Ovary (tissue), 9 donors: ENCODE results near the gene GTF2IRD2. TPM values are rescaled to one million over a fixed set of nuclear protein-coding genes. Genes with fewer than 3 reads are reported as not detected.
A peak's percentile ranks its signal among the peaks of the same experiment; 100 is the strongest.
"Not testable (repeated sequence)": the region's sequence is repeated elsewhere in the genome, so short reads cannot be mapped to it uniquely, and the experiment has no call there.

Experiments used
- DNase-seq, 5 donors: peaks; one replicate each; pipeline ENCODE4 v3.0.0-alpha.2; 2019 to 2020
- H3K27ac ChIP-seq, 2 donors: fragments of 200-600 bp; one replicate each; pipeline versions ENCODE4 v1.5.1 to v1.8.0; 2019 to 2022
- H3K27me3 ChIP-seq: fragments of 200-600 bp; one replicate; pipeline ENCODE4 v1.8.0; 2022
- H3K36me3 ChIP-seq: fragments of 200-600 bp; sonication (generic); one replicate; pipeline ENCODE4 v1.5.1; 2019
- H3K4me1 ChIP-seq: one replicate; pipeline ENCODE4 v1.8.1; 2013; ENCODE audit warnings: mild to moderate bottlenecking, moderate library complexity; ENCODE audit not compliant: insufficient read depth
- H3K4me3 ChIP-seq: fragments of 200-600 bp; sonication (generic); one replicate; pipeline ENCODE4 v1.5.1; 2017
- H3K9me3 ChIP-seq, 2 donors: fragments of 200-600 bp in 1 of 2; sonication (generic) in 1 of 2; one replicate each; pipeline versions ENCODE4 v1.5.1 to v1.8.1; 2013 to 2019; ENCODE audit warnings: mild to moderate bottlenecking in 1 of 2, moderate library complexity in 1 of 2
- WGBS, 3 donors: extraction: QIAGEN DNeasy Blood & Tissue Kit in 1 of 3; methylation state at CpG; one replicate each; pipeline versions ENCODE4 v1.1.5 to v1.1.7; 2013 to 2017; 5-methylcytosine and 5-hydroxymethylcytosine counted together
- intact Hi-C, 4 donors: fragments of 100-400 bp; cut with DNase I; formaldehyde crosslinking; loops; one replicate each; pipeline versions ENCODE4 v1.11.0 to v1.15.1; 2022 to 2023
- polyA plus RNA-seq, 2 donors: library from polyadenylated mRNA; stranded (reverse); fragments of 200-250 nt in 1 of 2; fragments of 350-450 nt in 1 of 2; fragmentation: Illumina TruSeq in 1 of 2; extraction: RNeasy Lipid Tissue Mini Kit (QIAGEN cat#74804) in 1 of 2; gene quantifications; one replicate each; pipeline ENCODE4 v1.2.3, GENCODE V29; 2013 to 2014
- total RNA-seq, 7 donors: library from RNA; depleted of rRNA in 2 of 7; stranded (reverse); fragments of >200 nt in 2 of 7; fragmentation: NEBNext Ultra II Directional in 3 of 7; extraction: Animal tissue kit (Norgen Biotek cat#: 25700) in 3 of 7; gene quantifications; one replicate each; pipeline versions ENCODE4 v1.1.0 to v1.2.4, GENCODE V29; 2016 to 2023
- donor health status: DM: no; HTN: no; CAD: no; lungs with moderate emphysema.
- donor health status: DM: no; HTN: no; CAD: no.
- donor health status: Bipolar disorder and iron deficiency.
- donor health status: DM: yes; HTN: yes; CAD: no.
- donor health status: DM: no; HTN: no; CAD: no.
- donor health status: DM: yes; HTN: yes; CAD: no.

GTF2IRD2 gene
- total and polyA plus RNA-seq, 9 donors = 16.3 to 46.7 (median 23.9) TPM

DNA sequence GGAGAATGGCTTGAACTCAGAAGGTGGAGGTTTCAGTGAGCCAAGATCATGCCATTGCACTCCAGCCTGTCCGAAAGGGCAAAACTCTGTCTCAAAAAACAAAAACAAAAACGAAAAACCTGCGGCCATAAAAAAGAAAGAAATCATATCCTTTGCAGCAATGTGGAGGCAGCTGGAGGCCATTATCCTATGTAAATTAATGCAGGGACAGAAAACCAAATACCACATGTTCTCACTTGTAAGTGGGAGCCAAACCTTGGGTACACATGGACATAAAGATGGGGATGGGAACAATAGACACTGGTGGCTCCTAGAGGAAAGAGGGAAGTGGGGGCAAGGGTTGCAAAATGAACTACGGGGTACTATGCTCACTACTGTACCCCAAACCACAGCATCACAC lies 21.0 kb downstream of the GTF2IRD2 start:
- H3K27ac ChIP-seq, DNase-seq, H3K4me1 ChIP-seq, H3K27me3 ChIP-seq, intact Hi-C loops, H3K36me3 ChIP-seq, H3K9me3 ChIP-seq, H3K4me3 ChIP-seq: not testable (repeated sequence)
- WGBS, 3 donors = 20 to 41% methylated on average over 1 to 3 of the region's 4 CpGs; no CpG with 5 or more reads in 1 of the 3 donors

DNA sequence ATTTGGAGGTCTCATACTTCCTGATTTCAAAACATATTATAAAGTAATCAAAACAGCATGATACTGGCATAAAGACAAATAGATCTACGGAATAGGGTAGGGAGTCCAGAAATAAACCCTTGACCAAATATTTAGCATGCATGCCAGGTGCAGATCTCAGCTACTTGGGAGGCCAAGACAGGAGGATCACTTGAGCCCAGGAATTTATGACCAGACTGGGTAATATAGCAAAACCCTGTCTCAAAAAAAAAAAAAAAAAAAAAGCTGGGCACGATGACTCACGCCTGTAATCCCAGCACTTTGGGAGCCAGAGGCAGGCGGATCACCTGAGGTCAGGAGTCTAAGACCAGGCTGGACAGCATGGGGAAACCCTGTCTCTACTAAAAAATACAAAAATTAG lies 21.4 kb downstream of the GTF2IRD2 start:
- H3K27ac ChIP-seq, H3K27me3 ChIP-seq, H3K36me3 ChIP-seq, DNase-seq, intact Hi-C loops, H3K9me3 ChIP-seq, H3K4me3 ChIP-seq, H3K4me1 ChIP-seq: not testable (repeated sequence)
- 33 to 63% (median 33%) methylated on average over 1 to 3 of the region's 4 CpGs for WGBS, 3 donors

DNA sequence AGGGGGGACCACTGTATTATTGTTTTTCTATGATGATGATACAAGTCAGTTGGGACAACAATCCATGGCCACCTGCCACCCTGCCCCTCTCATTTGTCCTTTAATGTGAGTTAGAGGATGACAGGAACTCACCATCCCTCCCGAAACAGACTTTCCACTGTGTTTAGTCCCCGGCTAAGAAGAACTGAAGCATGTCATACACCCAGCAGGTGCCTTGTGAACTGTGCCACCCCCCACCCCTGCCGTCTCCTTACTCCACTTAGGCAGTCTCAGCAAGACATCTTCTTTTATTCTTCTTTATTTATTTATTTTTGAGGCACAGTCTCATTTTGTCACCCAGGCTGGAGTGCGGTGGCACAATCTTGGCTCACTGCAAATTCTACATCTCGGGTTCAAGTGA lies 30.1 kb downstream of the GTF2IRD2 start:
- H3K27ac ChIP-seq, H3K9me3 ChIP-seq, H3K4me1 ChIP-seq, DNase-seq, H3K4me3 ChIP-seq, H3K36me3 ChIP-seq, H3K27me3 ChIP-seq, intact Hi-C loops: not testable (repeated sequence)
- no CpG with 5 or more reads among the region's 5 CpGs for WGBS, 3 donors

DNA sequence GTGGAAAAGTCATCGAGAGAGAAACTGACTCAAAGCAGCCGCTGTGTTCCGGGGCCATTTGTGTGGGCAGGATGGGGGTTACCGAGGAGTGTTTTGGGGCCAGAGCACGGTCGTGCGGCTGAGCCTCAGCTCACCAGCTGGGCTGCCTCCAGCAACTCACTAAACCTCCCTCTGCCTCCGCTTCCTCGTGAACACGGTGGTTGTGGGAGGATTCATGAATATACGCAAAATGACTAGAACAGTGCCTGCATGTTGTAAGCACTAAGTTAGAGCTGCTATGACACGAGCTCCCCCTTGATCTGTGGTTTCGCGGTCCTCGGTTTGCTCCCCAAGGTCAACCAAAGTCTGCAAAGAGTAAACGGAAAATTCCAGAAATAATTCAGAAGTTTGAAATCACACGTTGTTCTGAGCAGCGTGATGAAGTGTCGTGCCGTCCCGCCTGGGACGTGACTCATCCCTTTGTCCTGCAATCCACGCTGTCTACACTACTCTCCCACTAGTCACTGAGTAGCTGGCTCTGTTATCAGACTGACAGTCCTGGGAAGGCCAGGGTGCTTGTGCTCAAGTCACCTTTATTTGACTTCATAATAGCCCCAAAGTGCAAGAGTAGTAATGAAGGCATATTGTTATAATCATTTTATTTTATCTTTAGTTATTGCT lies 31.1 kb downstream of the GTF2IRD2 start:
- H3K9me3 ChIP-seq, DNase-seq, H3K4me1 ChIP-seq, H3K27me3 ChIP-seq, H3K4me3 ChIP-seq, intact Hi-C loops, H3K27ac ChIP-seq, H3K36me3 ChIP-seq: not testable (repeated sequence)
- WGBS, 3 donors = no CpG with 5 or more reads among the region's 23 CpGs

DNA sequence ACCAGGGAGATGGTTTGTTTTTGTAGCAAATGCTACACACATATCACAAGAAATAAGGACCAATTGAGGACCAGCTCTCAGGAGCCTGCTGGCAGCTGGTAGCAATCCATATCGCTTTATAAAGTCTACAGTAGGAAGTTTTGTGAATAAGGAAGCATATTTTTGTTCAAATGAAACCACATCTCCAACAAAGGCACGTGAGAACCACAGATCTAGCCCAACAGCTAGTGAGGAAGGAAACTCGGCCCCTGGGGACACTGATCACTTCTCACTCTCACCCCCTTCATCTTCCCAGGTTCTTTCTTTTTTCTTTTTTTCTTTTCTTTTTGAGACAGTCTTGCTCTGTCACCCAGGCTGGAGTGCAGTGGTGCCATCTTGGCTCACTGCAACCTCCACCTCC lies 35.5 kb downstream of the GTF2IRD2 start:
- H3K9me3 ChIP-seq, H3K36me3 ChIP-seq, H3K27ac ChIP-seq, H3K4me1 ChIP-seq, H3K4me3 ChIP-seq, intact Hi-C loops, DNase-seq, H3K27me3 ChIP-seq: not testable (repeated sequence)
- no CpG with 5 or more reads among the region's 3 CpGs for WGBS, 3 donors

DNA sequence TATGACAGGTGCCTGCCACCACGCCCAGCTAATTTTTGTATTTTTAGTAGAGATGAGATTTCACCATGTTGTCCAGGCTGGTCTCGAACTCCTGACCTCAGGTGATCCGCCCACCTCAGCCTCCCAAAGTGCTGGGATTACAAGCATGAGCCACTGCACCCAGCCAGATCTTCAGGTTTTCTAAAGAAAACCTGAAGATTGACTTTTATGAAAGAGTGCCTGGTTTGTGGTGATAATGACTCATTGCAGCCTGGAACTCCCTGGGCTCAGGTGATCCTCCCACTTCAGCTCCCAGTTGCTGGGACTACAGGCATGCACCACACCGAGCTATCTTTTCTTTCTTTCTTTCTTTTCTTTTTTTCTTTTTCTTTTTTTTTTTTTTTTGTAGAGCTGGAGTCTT lies 52.8 kb downstream of the GTF2IRD2 start:
- WGBS, 3 donors = 80 to 100% (median 92%) methylated on average over 1 of the region's 4 CpGs
- intact Hi-C loops = not testable (repeated sequence)

DNA sequence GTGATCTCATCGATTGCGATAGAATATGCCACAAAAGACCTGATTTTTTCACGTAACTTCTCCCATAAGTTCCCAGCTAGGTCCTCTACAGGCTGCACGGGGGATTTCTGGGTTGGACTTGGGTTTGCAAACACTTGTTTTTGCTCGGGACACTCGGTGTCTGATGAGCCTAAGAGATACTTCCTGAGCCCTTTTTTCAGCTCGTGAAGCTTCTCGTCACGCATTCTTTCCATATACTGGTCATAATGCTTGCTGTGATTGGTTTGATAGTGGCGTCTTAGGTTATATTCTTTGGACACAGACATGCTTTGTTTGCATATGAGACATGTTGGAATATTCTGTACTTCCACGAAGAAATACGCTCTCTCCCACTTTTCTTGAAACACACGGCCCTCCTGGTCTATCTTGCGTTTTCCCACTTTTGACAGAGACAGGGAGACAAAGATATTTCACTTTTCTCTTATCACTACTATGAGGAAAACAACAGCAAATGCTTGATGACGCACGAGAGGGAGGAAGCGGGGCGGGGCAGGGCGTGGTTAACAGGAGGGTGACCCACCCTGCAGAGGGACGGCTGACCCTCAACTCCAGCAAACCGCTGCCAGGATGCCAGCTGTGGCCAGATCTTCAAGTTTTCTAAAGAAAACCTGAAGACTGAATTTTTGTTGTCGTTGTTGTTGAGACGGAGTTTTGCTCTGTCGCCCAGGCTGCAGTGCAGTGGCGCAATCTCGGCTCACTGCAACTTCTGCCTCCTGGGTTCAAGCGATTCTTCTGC lies 53.4 kb downstream of the GTF2IRD2 start:
- intact Hi-C loops, H3K27me3 ChIP-seq, H3K27ac ChIP-seq, DNase-seq, H3K4me3 ChIP-seq, H3K36me3 ChIP-seq, H3K9me3 ChIP-seq, H3K4me1 ChIP-seq: not testable (repeated sequence)
- WGBS, 3 donors = 95 to 100% methylated on average over 5 to 14 of the region's 27 CpGs; no CpG with 5 or more reads in 1 of the 3 donors

More for the DNA sequence above, 52.8 kb downstream of the GTF2IRD2 start:
- H3K27me3 ChIP-seq, H3K36me3 ChIP-seq, H3K4me3 ChIP-seq, H3K9me3 ChIP-seq, DNase-seq, H3K27ac ChIP-seq, H3K4me1 ChIP-seq: not testable (repeated sequence)

DNA sequence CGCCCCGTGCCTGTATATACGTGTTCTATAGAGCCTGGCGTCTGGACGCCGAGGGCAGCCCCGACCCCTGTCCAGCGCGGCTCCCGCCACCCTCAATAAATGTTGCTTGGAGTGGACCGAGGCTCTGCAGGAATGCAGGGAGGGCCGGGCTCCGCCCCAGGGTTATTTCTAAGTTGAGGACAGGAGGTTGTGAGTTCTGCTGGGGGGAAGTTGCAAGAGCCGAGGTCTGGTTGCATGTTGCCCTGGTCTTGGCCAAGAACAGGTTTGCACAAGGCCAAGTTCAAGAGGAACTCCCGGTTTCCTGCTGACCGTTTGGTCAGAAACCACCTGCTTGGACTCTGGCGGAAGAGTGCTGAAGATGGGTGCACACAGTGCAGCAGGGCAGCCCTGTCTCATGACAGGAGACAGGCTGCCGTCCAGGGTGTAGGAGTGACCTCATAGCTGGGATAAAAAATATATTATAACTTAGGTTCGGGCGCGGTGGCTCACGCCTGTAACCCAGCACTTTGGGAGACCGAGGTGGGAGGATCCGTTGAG lies 62.1 kb downstream of the GTF2IRD2 start:
- 4% methylated on average over 3 of the region's 24 CpGs; no CpG with 5 or more reads in 2 of the 3 donors for WGBS, 3 donors
- H3K27ac ChIP-seq, H3K4me3 ChIP-seq, H3K36me3 ChIP-seq, intact Hi-C loops, H3K27me3 ChIP-seq, DNase-seq, H3K4me1 ChIP-seq, H3K9me3 ChIP-seq: not testable (repeated sequence)

DNA sequence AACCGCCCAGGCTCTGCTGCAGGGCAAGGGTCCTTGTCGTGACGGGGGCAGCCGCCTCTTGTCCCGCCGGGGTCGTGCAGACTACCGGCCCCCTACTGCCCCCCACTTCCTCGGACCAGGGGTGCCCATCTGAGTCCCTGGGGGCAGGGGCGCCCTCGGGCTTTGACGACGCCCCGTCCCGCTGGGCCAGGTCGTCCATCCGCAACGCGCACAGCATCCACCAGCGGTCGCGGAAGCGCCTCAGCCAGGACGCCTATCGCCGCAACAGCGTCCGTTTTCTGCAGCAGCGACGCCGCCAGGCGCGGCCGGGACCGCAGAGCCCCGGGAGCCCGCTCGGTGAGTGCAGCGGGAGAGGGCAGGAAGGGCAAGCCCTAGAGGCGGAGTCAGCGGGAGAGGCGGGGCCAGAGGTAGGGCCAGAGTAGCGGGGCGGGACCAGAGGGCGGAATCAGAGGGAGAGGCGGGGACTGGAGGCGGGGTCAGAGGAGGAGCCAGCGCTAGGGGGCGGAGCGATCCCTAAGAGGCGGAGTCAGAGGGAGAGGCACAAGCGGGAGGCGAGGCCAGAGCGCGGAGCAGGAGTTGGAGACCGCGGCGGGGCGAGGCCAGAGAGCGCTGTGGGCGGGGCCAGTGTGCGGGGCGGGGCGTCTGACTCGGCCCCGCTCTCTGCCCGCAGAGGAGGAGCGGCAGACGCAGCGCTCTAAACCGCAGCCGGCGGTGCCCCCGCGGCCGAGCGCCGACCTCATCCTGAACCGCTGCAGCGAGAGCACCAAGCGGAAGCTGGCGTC lies 62.8 kb downstream of the GTF2IRD2 start:
- DNase-seq = peak; percentile 95 to 100 (median 97)
- intact Hi-C loops, H3K36me3 ChIP-seq, H3K9me3 ChIP-seq, H3K4me1 ChIP-seq, H3K27ac ChIP-seq, H3K27me3 ChIP-seq: not testable (repeated sequence)
- peak overlapping the region; percentile 24 for H3K4me3 ChIP-seq
- WGBS, 3 donors = 0 to 1% (median 0%) methylated on average over 9 to 37 of the region's 82 CpGs

DNA sequence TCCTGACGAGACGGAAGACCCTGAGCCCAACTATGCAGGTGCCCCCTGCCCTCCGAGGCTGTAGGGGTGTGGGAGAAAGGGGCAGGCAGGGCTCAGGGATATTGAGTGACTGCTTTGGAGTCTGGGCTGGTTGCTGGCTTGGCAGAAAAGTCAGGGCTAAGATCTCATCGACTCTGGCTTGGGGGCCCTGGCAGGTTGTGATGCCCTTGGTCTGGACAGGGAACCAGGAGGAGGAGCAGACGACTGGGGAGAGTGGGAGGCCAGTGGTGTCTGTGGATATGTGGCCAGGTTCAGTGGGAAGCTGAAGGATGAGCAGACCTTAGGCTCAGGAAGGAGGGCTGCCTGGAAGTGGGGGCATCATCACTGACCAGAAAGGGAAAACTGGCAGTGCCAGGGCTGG lies 67.8 kb downstream of the GTF2IRD2 start:
- H3K9me3 ChIP-seq, H3K4me1 ChIP-seq, H3K27me3 ChIP-seq, DNase-seq, H3K4me3 ChIP-seq, intact Hi-C loops, H3K36me3 ChIP-seq, H3K27ac ChIP-seq: not testable (repeated sequence)
- 66 to 76% (median 70%) methylated on average over 2 to 5 of the region's 5 CpGs for WGBS, 3 donors

DNA sequence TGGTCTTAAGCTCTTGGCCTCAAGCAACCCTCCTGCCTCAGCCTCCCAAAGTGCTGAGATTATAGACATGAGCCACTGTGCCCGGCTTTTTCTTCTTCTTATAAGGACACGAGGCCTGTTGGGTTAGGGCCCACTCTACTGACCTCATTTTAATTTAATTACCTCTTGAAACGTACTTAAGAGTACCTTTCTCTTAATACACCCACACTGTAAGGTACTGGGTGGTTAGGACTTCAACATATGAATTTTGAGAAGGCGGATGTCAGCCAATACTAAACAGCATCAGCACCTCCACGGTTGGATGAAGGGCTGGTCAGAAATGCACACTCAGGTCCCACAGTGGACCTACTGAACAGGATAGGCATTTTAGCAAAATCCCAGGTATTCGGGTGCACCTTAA lies 69.7 kb downstream of the GTF2IRD2 start:
- H3K36me3 ChIP-seq, H3K27ac ChIP-seq, H3K4me1 ChIP-seq, H3K27me3 ChIP-seq, DNase-seq, intact Hi-C loops, H3K4me3 ChIP-seq, H3K9me3 ChIP-seq: not testable (repeated sequence)
- WGBS, 3 donors = 60 to 69% methylated on average over 1 to 3 of the region's 6 CpGs; no CpG with 5 or more reads in 1 of the 3 donors
